MM.1S (cell line): Measurements from ENCODE around the gene EML6.

Source experiments
- DNase-seq: peaks from one replicate; pipeline ENCODE4 v3.0.0-alpha.2; 2015
- H2AFZ ChIP-seq: fragments of 300-600 bp; sonication (generic); 2 replicates; pipeline ENCODE4 v1.6.0; 2016; ENCODE audit warnings: antibody characterized with exemption, low read length
- H3F3A ChIP-seq: fragments of 300-600 bp; sonication (generic); 2 replicates; pipeline ENCODE4 v1.6.1; 2016; ENCODE audit warnings: mild to moderate bottlenecking, antibody characterized with exemption, low read length, moderate library complexity, mixed read lengths; ENCODE audit not compliant: insufficient read depth
- H3K27ac ChIP-seq: fragments of 300-600 bp; sonication (generic); 2 replicates; pipeline ENCODE4 v1.5.1; 2016; ENCODE audit warnings: mild to moderate bottlenecking, low read length
- H3K27me3 ChIP-seq: fragments of 300-600 bp; sonication (generic); replicated peaks from 2 replicates; pipeline ENCODE4 v1.6.0; 2016; ENCODE audit warnings: low read length; ENCODE audit not compliant: insufficient read depth
- H3K36me3 ChIP-seq: fragments of 300-600 bp; sonication (generic); replicated peaks from 2 replicates; pipeline ENCODE4 v1.6.1; 2016; ENCODE audit warnings: mild to moderate bottlenecking, low read length, mixed read lengths; ENCODE audit not compliant: insufficient read depth
- H3K4me1 ChIP-seq: fragments of 300-600 bp; sonication (generic); 2 replicates; pipeline ENCODE4 v1.6.1; 2016; ENCODE audit warnings: low read length, mixed read lengths
- H3K4me2 ChIP-seq: fragments of 300-600 bp; sonication (generic); 2 replicates; pipeline ENCODE4 v1.6.0; 2016; ENCODE audit warnings: low read depth, low read length
- H3K4me3 ChIP-seq: fragments of 300-600 bp; sonication (generic); 2 replicates; pipeline ENCODE4 v1.5.1; 2016; ENCODE audit warnings: low read length, mixed read lengths
- H3K79me2 ChIP-seq: fragments of 300-600 bp; sonication (generic); 2 replicates; pipeline ENCODE4 v1.6.1; 2016; ENCODE audit warnings: mixed run types, low read length, mixed read lengths
- H3K9ac ChIP-seq: fragments of 300-600 bp; sonication (generic); 2 replicates; pipeline ENCODE4 v1.6.1; 2016; ENCODE audit warnings: low read length, mixed read lengths
- H3K9me2 ChIP-seq: fragments of 300-600 bp; sonication (generic); replicated peaks from 2 replicates; pipeline ENCODE4 v1.6.1; 2016; ENCODE audit warnings: mild to moderate bottlenecking, low read length, mixed read lengths; ENCODE audit not compliant: insufficient read depth
- H3K9me3 ChIP-seq: fragments of 300-600 bp; sonication (generic); replicated peaks from 2 replicates; pipeline ENCODE4 v1.6.1; 2016; ENCODE audit warnings: mild to moderate bottlenecking, low read length, mixed read lengths; ENCODE audit not compliant: insufficient read depth
- H4K20me1 ChIP-seq: fragments of 300-600 bp; sonication (generic); 2 replicates; pipeline ENCODE4 v1.6.1; 2016; ENCODE audit warnings: mild to moderate bottlenecking, low read length, moderate library complexity, mixed read lengths; ENCODE audit not compliant: insufficient read depth
- EZH2 ChIP-seq: fragments of 300-600 bp; sonication (generic); optimal IDR thresholded peaks from 2 replicates; pipeline ENCODE3; 2017; ENCODE audit warnings: low read depth, mild to moderate bottlenecking, antibody characterized with exemption, low read length, mixed read lengths
- EZH2phosphoT487 ChIP-seq: fragments of 300-600 bp; sonication (generic); IDR thresholded peaks from 2 replicates; pipeline ENCODE4 v1.6.1; 2018; ENCODE audit warnings: antibody characterized with exemption, low read length
- TF ChIP-seq, protein P1 (sequence below): fragments of 300-600 bp; sonication (generic); IDR thresholded peaks from 2 replicates; pipeline ENCODE4 v1.5.1; 2016; ENCODE audit warnings: antibody characterized with exemption, low read length, mixed read lengths

The EML6 gene

DNA sequence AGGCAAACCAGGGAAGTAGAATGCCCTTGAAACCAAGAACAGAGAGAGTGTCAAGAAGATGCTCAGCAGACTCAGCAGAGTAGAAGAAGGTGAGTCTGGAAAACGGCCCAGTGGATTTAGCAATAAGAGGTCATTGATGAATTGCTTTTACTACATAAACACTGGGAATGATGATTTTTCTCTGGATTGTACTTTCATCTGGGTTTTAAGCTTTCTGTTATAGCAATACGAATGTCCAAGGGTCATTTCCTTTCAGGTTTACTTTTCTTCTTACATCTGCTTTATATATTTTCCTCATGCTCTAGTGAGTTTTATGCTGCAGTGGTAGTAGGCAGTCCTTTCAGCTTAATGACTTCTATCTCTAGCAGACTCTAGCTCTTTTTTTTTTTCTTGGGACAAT is 16.9 kb downstream of the EML6 start:
- no peaks in the 10 kb centered on the region for H3K9me3 ChIP-seq
- no peaks in the 10 kb centered on the region for H3K4me1 ChIP-seq
- H2AFZ ChIP-seq = no peak overlapping the region
- DNase-seq = no peak
- no peak overlapping the region for H3K4me3 ChIP-seq
- no peaks in the 10 kb centered on the region for H3K36me3 ChIP-seq
- no peak for TF ChIP-seq EZH2phosphoT487
- TF ChIP-seq, protein P1, sequence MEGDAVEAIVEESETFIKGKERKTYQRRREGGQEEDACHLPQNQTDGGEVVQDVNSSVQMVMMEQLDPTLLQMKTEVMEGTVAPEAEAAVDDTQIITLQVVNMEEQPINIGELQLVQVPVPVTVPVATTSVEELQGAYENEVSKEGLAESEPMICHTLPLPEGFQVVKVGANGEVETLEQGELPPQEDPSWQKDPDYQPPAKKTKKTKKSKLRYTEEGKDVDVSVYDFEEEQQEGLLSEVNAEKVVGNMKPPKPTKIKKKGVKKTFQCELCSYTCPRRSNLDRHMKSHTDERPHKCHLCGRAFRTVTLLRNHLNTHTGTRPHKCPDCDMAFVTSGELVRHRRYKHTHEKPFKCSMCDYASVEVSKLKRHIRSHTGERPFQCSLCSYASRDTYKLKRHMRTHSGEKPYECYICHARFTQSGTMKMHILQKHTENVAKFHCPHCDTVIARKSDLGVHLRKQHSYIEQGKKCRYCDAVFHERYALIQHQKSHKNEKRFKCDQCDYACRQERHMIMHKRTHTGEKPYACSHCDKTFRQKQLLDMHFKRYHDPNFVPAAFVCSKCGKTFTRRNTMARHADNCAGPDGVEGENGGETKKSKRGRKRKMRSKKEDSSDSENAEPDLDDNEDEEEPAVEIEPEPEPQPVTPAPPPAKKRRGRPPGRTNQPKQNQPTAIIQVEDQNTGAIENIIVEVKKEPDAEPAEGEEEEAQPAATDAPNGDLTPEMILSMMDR = no peak
- TF ChIP-seq EZH2 = no peak
- H3K27me3 ChIP-seq = no peaks in the 10 kb centered on the region
- H3K9me2 ChIP-seq = no peaks in the 10 kb centered on the region
- H3F3A ChIP-seq = no peaks in the 10 kb centered on the region
- no peak overlapping the region for H3K4me2 ChIP-seq
- no peaks in the 10 kb centered on the region for H3K79me2 ChIP-seq
- no peak overlapping the region for H3K9ac ChIP-seq
- no peak overlapping the region for H3K27ac ChIP-seq
- H4K20me1 ChIP-seq = no peaks in the 10 kb centered on the region

DNA sequence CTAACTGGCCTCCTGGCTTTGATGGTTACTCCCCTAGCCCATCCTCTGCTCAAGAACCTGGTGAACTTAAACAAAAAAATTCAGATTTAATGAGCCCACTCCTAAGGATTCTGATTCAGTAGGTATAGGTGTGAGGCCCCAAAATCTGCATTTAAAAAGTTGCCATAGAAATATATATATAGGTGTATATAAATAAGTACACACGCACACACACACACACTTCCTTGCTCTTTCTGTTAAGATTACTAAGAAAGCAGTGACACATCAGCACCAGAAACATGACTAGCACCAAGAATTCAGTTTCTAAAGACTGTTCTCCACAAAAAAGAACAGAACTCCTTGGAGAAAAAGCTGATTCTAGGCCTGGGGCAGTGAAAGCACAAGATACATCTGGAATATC is 17.8 kb downstream of the EML6 start:
- Histone ChIP-seq H3K27ac (no peak overlapping the region), H3K4me3 (no peak overlapping the region), H2AFZ (no peak overlapping the region), H3K9me3 (no peaks in the 10 kb centered on the region), H3K4me2 (no peak overlapping the region), H3K36me3 (no peaks in the 10 kb centered on the region), H4K20me1 (no peaks in the 10 kb centered on the region), H3K9ac (no peak overlapping the region), H3K79me2 (no peaks in the 10 kb centered on the region), H3K4me1 (no peaks in the 10 kb centered on the region), H3K9me2 (no peaks in the 10 kb centered on the region), H3F3A (no peaks in the 10 kb centered on the region), H3K27me3 (no peaks in the 10 kb centered on the region)
- TF ChIP-seq EZH2phosphoT487 (no peak), EZH2 (no peak)
- TF ChIP-seq, protein P1 = no peak
- DNase-seq = no peak

DNA sequence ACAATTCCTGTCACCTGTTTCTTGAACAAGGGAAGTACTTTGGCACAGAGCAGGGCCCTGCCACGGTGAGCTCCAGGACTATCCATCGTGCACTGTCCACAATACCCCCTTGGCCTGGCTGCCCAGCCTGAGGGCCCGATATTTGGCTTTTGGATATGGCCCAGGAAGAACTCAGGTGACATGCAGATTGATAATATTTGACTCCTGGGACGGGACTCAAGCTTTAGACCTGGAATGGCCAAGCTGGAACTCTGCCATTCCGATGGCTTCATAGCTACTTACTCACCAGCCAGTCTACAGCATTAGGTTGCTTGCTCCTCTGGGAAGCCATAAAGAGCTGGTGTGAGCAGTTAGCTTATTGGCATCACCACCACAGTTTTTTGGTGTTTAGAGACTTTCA is 26.6 kb downstream of the EML6 start:
- Histone ChIP-seq H3F3A (no peaks in the 10 kb centered on the region), H3K36me3 (no peaks in the 10 kb centered on the region), H3K9me3 (no peaks in the 10 kb centered on the region), H3K9ac (no peak overlapping the region), H3K27ac (no peak overlapping the region), H3K4me1 (peaks cover 6% of the 10 kb centered on the region), H3K4me3 (no peak overlapping the region), H3K4me2 (no peak overlapping the region), H3K27me3 (no peaks in the 10 kb centered on the region), H3K9me2 (no peaks in the 10 kb centered on the region; the same call in 1 of the 2 replicates), H4K20me1 (no peaks in the 10 kb centered on the region), H3K79me2 (no peaks in the 10 kb centered on the region), H2AFZ (no peak overlapping the region)
- no peak for DNase-seq
- TF ChIP-seq EZH2phosphoT487 (no peak), EZH2 (no peak)
- TF ChIP-seq, protein P1 = no peak
